Measurements from ENCODE around the gene TMCO5A.

The TMCO5A gene

GRCh38 chr15:37932549-37932948 is 1.9 kb upstream of the TMCO5A start:
- Histone ChIP-seq H3K9me2 (replicated peaks; ENCODE audit: low read depth, low read length) (no peaks in the 10 kb centered on the region), H3K4me1 (ENCODE audit: insufficient read depth, low read length, poor library complexity, severe bottlenecking) (no peaks in the 10 kb centered on the region), H3K36me3 (ENCODE audit: insufficient read depth, low read length) (no peaks in the 10 kb centered on the region), H3F3A (ENCODE audit: low read depth) (no peaks in the 10 kb centered on the region), H3K9ac (ENCODE audit: low read depth, low read length, poor library complexity, severe bottlenecking) (no peak overlapping the region), H4K20me1 (ENCODE audit: insufficient read depth, low read length, poor library complexity, severe bottlenecking) (no peaks in the 10 kb centered on the region), H2AFZ (ENCODE audit: low read length) (no peak overlapping the region), H3K4me3 (ENCODE audit: low read length, poor library complexity, severe bottlenecking) (no peak overlapping the region), H3K4me2 (ENCODE audit: low read depth, low read length, poor library complexity, severe bottlenecking) (no peak overlapping the region), H3K27me3 (ENCODE audit: insufficient read depth, low read length, poor library complexity, severe bottlenecking) (no peaks in the 10 kb centered on the region), H3K9me3 (ENCODE audit: insufficient read depth, low read depth, low read length) (no peaks in the 10 kb centered on the region), H3K79me2 (ENCODE audit: insufficient read depth, low read length) (no peaks in the 10 kb centered on the region)
- TF ChIP-seq EZH2phosphoT487 (IDR thresholded peaks at IDR 0.05; ENCODE audit: borderline replicate concordance) (no peak), CTCF (conservative IDR thresholded peaks at IDR 0.05; ENCODE audit: low read length) (no peak)

- Histone ChIP-seq H3K9ac (ENCODE audit: low read depth, low read length, poor library complexity, severe bottlenecking) (no peak overlapping the region), H3K9me2 (replicated peaks; ENCODE audit: low read depth, low read length) (no peaks in the 10 kb centered on the region)
- TF ChIP-seq CTCF (conservative IDR thresholded peaks at IDR 0.05; ENCODE audit: low read length) (no peak), EZH2phosphoT487 (IDR thresholded peaks at IDR 0.05; ENCODE audit: borderline replicate concordance) (no peak)
Observed at GRCh38 chr15:37933666-37934065, 774 bp upstream of the TMCO5A start.

GRCh38 chr15:37940876-37941275 is 6.4 kb downstream of the TMCO5A start:
- Histone ChIP-seq H3K9me3 (ENCODE audit: insufficient read depth, low read depth, low read length) (no peaks in the 10 kb centered on the region), H3K4me1 (ENCODE audit: insufficient read depth, low read length, poor library complexity, severe bottlenecking) (no peaks in the 10 kb centered on the region), H3K4me2 (ENCODE audit: low read depth, low read length, poor library complexity, severe bottlenecking) (no peak overlapping the region), H3K36me3 (ENCODE audit: insufficient read depth, low read length) (no peaks in the 10 kb centered on the region), H3K4me3 (ENCODE audit: low read length, poor library complexity, severe bottlenecking) (no peak overlapping the region), H3K79me2 (ENCODE audit: insufficient read depth, low read length) (no peaks in the 10 kb centered on the region), H3F3A (ENCODE audit: low read depth) (no peaks in the 10 kb centered on the region), H2AFZ (ENCODE audit: low read length) (no peak overlapping the region), H4K20me1 (ENCODE audit: insufficient read depth, low read length, poor library complexity, severe bottlenecking) (no peaks in the 10 kb centered on the region), H3K9me2 (replicated peaks; ENCODE audit: low read depth, low read length) (no peaks in the 10 kb centered on the region), H3K27me3 (ENCODE audit: insufficient read depth, low read length, poor library complexity, severe bottlenecking) (no peaks in the 10 kb centered on the region), H3K9ac (ENCODE audit: low read depth, low read length, poor library complexity, severe bottlenecking) (no peak overlapping the region)
- no peak for TF ChIP-seq EZH2phosphoT487 (IDR thresholded peaks at IDR 0.05; ENCODE audit: borderline replicate concordance)
- TF ChIP-seq CTCF (conservative IDR thresholded peaks at IDR 0.05; ENCODE audit: low read length), result no peak

More at GRCh38 chr15:37933666-37934065, 774 bp upstream of the TMCO5A start:
- Histone ChIP-seq H3K4me3 (ENCODE audit: low read length, poor library complexity, severe bottlenecking) (no peak overlapping the region), H3K4me1 (ENCODE audit: insufficient read depth, low read length, poor library complexity, severe bottlenecking) (no peaks in the 10 kb centered on the region), H3K79me2 (ENCODE audit: insufficient read depth, low read length) (no peaks in the 10 kb centered on the region), H2AFZ (ENCODE audit: low read length) (no peak overlapping the region), H3K4me2 (ENCODE audit: low read depth, low read length, poor library complexity, severe bottlenecking) (no peak overlapping the region), H3K27me3 (ENCODE audit: insufficient read depth, low read length, poor library complexity, severe bottlenecking) (no peaks in the 10 kb centered on the region), H3K9me3 (ENCODE audit: insufficient read depth, low read depth, low read length) (no peaks in the 10 kb centered on the region), H4K20me1 (ENCODE audit: insufficient read depth, low read length, poor library complexity, severe bottlenecking) (no peaks in the 10 kb centered on the region), H3K36me3 (ENCODE audit: insufficient read depth, low read length) (no peaks in the 10 kb centered on the region), H3F3A (ENCODE audit: low read depth) (no peaks in the 10 kb centered on the region)
